MM.1S (cell line): ENCODE data around the gene METTL21C.

Experiments used
- CTCF ChIP-seq: fragments of 300-600 bp; sonication (generic); IDR thresholded peaks from 2 replicates; pipeline ENCODE4 v1.5.1; 2016; ENCODE audit warnings: antibody characterized with exemption, low read length, mixed read lengths
- EZH2 ChIP-seq: fragments of 300-600 bp; sonication (generic); optimal IDR thresholded peaks from 2 replicates; pipeline ENCODE3; 2017; ENCODE audit warnings: low read depth, mild to moderate bottlenecking, antibody characterized with exemption, low read length, mixed read lengths
- EZH2phosphoT487 ChIP-seq: fragments of 300-600 bp; sonication (generic); IDR thresholded peaks from 2 replicates; pipeline ENCODE4 v1.6.1; 2018; ENCODE audit warnings: antibody characterized with exemption, low read length

GRCh38 chr13:102682727-102683126 is 12.1 kb downstream of the METTL21C start:
- TF ChIP-seq EZH2 (no peak), CTCF (no peak), EZH2phosphoT487 (no peak)
